ENCODE measurements around the gene APLP2.

Gene APLP2

DNA sequence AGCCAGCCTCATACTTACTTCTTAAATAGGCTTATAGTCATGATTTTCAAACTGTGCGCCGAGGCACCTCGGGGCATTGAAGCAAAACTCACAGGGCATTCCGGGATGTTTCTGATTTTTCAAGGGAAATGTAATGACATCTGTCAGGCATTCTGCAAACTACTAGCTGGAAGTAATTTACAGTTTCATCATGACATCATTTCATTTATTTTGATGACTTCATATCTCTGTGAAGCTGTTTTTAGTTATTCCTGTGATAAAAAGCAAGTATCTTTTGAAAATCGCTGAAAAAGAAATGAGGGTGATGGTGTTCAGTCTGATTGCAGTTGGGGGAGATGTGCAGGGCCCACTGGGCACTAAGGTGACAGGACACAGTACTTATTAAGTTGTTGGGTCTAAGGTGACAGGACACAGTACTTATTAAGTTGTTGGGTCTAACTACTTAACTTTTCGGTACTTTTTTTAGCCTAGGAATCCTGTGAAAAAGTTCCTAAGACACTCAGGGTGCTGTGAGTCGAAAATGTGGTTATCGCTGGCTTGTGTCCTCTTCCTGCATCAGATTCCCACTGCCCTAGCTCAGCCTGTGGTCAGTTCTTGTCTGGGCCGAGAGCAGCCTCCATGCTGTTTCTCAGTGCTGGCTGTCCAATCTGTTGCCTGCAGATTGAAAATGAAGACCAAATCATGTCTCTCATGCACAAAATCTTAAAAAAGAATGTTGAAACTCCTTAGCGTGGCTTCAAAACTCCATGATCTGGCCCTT, 42.6 kb downstream of the APLP2 start:
- H3K4me3 ChIP-seq (ENCODE audit: low read depth, low read length) = no peak overlapping the region
- TF ChIP-seq, protein P1, sequence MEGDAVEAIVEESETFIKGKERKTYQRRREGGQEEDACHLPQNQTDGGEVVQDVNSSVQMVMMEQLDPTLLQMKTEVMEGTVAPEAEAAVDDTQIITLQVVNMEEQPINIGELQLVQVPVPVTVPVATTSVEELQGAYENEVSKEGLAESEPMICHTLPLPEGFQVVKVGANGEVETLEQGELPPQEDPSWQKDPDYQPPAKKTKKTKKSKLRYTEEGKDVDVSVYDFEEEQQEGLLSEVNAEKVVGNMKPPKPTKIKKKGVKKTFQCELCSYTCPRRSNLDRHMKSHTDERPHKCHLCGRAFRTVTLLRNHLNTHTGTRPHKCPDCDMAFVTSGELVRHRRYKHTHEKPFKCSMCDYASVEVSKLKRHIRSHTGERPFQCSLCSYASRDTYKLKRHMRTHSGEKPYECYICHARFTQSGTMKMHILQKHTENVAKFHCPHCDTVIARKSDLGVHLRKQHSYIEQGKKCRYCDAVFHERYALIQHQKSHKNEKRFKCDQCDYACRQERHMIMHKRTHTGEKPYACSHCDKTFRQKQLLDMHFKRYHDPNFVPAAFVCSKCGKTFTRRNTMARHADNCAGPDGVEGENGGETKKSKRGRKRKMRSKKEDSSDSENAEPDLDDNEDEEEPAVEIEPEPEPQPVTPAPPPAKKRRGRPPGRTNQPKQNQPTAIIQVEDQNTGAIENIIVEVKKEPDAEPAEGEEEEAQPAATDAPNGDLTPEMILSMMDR (IDR thresholded peaks at IDR 0.05; ENCODE audit: insufficient read depth, low read depth, low read length, missing control alignments) = no peak
- DNase-seq (ENCODE audit: low read depth) = no peak

DNA sequence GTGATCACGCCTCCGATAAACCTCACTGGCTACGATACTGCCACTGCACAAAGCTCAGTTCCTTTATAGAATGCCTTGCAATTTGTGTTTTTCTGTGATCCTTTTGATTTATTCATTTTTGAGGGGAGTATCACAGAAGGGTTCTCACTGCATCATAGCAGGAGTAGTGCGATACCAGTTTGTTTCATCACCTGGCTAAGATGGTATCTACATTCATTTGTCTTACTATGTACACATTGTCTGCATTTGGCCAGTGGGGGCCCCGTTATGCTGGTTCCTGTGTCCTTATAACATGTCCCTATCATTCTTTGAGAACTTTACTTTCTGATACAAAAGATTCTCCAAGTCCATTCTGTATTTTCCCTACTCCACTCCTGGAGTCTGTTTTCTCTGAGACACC, 44.6 kb downstream of the APLP2 start:
- DNase-seq (ENCODE audit: low read depth) = no peak
- TF ChIP-seq, protein P1 (IDR thresholded peaks at IDR 0.05; ENCODE audit: insufficient read depth, low read depth, low read length, missing control alignments) = no peak
- no peak overlapping the region for H3K4me3 ChIP-seq (ENCODE audit: low read depth, low read length)

DNA sequence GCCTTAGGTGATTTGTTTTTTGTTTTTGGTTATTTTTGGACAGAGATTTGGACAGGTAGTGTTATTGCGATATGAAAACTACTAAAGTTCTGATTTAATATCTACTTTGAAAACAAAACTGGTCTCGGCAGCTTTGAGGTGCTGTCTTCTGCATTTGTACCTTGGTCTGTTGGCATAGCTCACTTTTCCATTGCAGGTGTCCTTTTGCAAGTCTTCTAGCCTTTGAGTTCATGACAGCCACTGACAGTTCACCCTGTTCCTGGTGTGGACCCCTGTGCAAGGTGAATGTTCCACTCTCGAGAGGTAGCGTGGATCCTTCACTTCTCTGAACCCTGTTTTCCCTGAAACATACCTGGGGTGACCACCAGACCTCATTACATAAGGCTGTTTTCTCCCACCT, 45.0 kb downstream of the APLP2 start:
- TF ChIP-seq, protein P1 (IDR thresholded peaks at IDR 0.05; ENCODE audit: insufficient read depth, low read depth, low read length, missing control alignments) = no peak
- no peak overlapping the region for H3K4me3 ChIP-seq (ENCODE audit: low read depth, low read length)
- DNase-seq (ENCODE audit: low read depth) = no peak

DNA sequence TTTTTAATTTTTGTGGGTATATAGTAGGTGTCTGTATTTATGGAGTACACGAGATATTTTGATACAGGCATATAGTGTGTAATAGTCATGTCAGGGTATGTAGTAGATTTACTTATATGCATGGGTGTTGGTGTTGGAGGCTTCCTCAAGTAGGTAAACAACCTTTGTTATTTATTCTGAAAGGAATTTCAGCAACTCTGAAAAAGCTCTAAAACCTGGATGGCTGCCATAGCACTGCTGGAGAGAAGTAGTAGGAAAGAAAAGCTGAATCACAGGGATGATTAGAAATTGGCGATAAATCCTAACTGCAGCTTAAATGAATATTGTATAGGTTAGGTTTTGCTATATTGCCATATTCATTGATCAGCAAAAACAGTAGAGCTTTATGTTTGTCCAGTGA, 45.5 kb downstream of the APLP2 start:
- no peak overlapping the region for H3K4me3 ChIP-seq (ENCODE audit: low read depth, low read length)
- DNase-seq (ENCODE audit: low read depth) = no peak
- TF ChIP-seq, protein P1 (IDR thresholded peaks at IDR 0.05; ENCODE audit: insufficient read depth, low read depth, low read length, missing control alignments) = no peak

DNA sequence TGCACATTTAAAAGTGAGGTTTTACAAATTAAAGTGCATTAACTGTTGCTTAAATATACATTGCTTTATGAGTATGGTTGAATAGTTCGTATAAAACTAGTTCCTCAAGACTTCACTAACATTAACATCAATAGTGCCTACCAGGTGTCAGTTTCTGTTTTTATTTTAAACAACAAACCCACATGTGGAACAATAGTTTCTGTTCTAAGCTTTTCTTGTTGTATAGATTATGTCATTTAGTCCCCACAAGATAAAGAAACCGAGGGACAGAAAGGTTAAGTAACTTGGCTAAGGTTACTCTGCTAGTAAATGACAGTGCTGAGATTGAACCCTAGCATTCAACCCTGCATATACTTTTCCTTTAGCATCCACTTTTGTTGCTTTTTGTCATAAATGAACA, 48.5 kb downstream of the APLP2 start:
- no peak overlapping the region for H3K4me3 ChIP-seq (ENCODE audit: low read depth, low read length)
- DNase-seq (ENCODE audit: low read depth) = peak; percentile 62
- TF ChIP-seq, protein P1 (IDR thresholded peaks at IDR 0.05; ENCODE audit: insufficient read depth, low read depth, low read length, missing control alignments) = no peak

DNA sequence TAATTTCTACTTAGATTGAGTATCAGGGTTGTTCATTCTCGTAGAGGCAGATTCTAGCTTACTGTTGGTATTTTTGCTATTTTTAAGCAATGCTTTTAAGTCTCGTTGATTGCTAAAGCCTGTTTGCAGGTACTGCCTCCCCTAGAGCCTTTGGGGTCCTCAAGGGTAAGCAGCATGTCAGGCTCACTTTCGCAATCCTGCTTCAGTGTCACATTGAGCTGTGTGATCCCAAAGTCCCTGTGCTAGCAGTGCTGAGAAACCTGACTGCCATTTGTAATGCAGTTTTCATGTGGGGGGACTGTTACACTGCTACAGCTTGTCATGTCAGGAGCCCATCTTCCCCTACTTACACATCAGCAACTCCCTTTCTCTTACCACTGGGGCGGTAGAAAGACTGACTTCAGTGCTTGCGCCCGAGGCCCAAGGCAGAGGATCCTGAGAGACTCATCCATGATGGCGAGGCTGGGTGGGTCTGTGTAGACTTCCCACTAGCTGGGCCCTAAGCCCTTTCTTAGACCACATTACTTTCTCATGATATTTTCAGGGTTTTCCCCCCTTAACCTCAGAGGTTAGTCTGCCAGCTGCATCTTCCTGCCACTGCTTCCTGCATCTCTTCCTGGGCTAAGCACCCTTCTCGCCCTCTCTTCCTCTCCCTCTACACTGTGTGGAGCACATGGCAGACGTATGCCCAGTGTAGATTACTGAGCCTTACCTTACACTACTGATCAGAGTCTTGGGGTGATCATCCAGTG, 49.1 kb downstream of the APLP2 start:
- H3K4me3 ChIP-seq (ENCODE audit: low read depth, low read length) = no peak overlapping the region
- TF ChIP-seq, protein P1 (IDR thresholded peaks at IDR 0.05; ENCODE audit: insufficient read depth, low read depth, low read length, missing control alignments) = no peak
- DNase-seq (ENCODE audit: low read depth) = peak; percentile 52
